GM12878 (cell line): ENCODE data around the gene IKBKG. TPM values are rescaled to one million over a fixed set of nuclear protein-coding genes. Genes with fewer than 3 reads are reported as not detected.

ENCODE experiments used
- ATAC-seq: fragments of 200-7000 bp; cut with Tn5 transposase; 3 replicates; pipeline ENCODE4 v1.9.1; 2020; ENCODE audit warnings: mild to moderate bottlenecking, moderate library complexity
- BruUV-seq: library from RNA; stranded (reverse); fragments of 400-500 nt; replicated peaks from 2 replicates; lab custom pipeline; 2021; lab: Mats Ljungman, UMichigan
- CTCF ChIA-PET: fragments of 300-600 bp; sonication (Branson Sonifier 250); formaldehyde crosslinking; extraction: SDS; loops from one replicate; lab custom pipeline; 2021; ENCODE audit warnings: inconsistent platforms; lab: Yijun Ruan, JAX
- POLR2A ChIA-PET: fragments of 350-600 bp; formaldehyde crosslinking; extraction: SDS; loops from one replicate; lab custom pipeline; 2021; ENCODE audit warnings: inconsistent platforms; lab: Charles Lee
- RAD21 ChIA-PET: fragments of 300-600 bp; sonication (Branson Sonifier 250); formaldehyde crosslinking; loops from one replicate; lab custom pipeline; 2023; ENCODE audit warnings: antibody characterized with exemption; ENCODE audit not compliant: unreplicated experiment; lab: Charles Lee
- SMC1A ChIA-PET: fragments of 300-600 bp; sonication (Branson Sonifier 250); formaldehyde crosslinking; loops from one replicate; lab custom pipeline; 2023; ENCODE audit not compliant: unreplicated experiment, uncharacterized antibody; lab: Charles Lee
- DNase-seq: peaks from one replicate; pipeline ENCODE4 v3.0.0-alpha.2; 2011; ENCODE audit warnings: low read depth, low spot score
- FAIRE-seq: peaks from 3 replicates; lab custom pipeline; 2011; peaks lifted over from hg19 to GRCh38; lab: Jason Lieb, UNC
- H2AFZ ChIP-seq: 2 replicates; pipeline ENCODE4 v1.6.0; 2011; ENCODE audit warnings: low read depth, low read length, control low read depth; ENCODE audit not compliant: control insufficient read depth
- H3K27ac ChIP-seq: 2 replicates; pipeline ENCODE4 v1.5.1; 2011; ENCODE audit warnings: control low read depth; ENCODE audit not compliant: control insufficient read depth, insufficient read depth
- H3K27me3 ChIP-seq, 2 experiments: replicated peaks in 1 of 2; 2 replicates each; pipeline versions ENCODE4 v1.6.0 to v1.6.1; 2011; ENCODE audit warnings: low read length in 1 of 2; ENCODE audit not compliant: control insufficient read depth in 2 of 2, insufficient read depth in 2 of 2
- H3K36me3 ChIP-seq, 2 experiments: 2 replicates each; pipeline ENCODE4 v1.5.1; 2011; ENCODE audit warnings: low read length in 1 of 2; ENCODE audit not compliant: control insufficient read depth in 2 of 2, insufficient read depth in 2 of 2
- H3K4me1 ChIP-seq: 2 replicates; pipeline ENCODE4 v1.6.1; 2011; ENCODE audit warnings: mild to moderate bottlenecking, low read length, moderate library complexity, mixed read lengths; ENCODE audit not compliant: control insufficient read depth, insufficient read depth
- H3K4me2 ChIP-seq: 2 replicates; pipeline ENCODE4 v1.6.0; 2011; ENCODE audit warnings: control low read depth; ENCODE audit not compliant: control insufficient read depth, insufficient read depth
- H3K4me3 ChIP-seq: fragments of 200-600 bp; sonication (generic); 2 replicates; pipeline ENCODE4 v1.5.1; 2016
- H3K79me2 ChIP-seq: 2 replicates; pipeline ENCODE4 v1.6.0; 2011; ENCODE audit warnings: low read length; ENCODE audit not compliant: control insufficient read depth, insufficient read depth
- H3K9ac ChIP-seq: 2 replicates; pipeline ENCODE4 v1.8.0; 2011; ENCODE audit warnings: low read length, control low read depth, mixed read lengths; ENCODE audit not compliant: control insufficient read depth, insufficient read depth
- H3K9me3 ChIP-seq: replicated peaks from 3 replicates; pipeline ENCODE4 v1.5.1; 2011; ENCODE audit warnings: mild to moderate bottlenecking, low read length; ENCODE audit not compliant: control insufficient read depth, insufficient read depth
- H4K20me1 ChIP-seq: 2 replicates; pipeline ENCODE4 v1.6.0; 2011; ENCODE audit not compliant: control insufficient read depth, insufficient read depth
- ATF3 ChIP-seq: IDR thresholded peaks from 2 replicates; pipeline ENCODE4 v1.6.1; 2011; ENCODE audit warnings: low read depth, mild to moderate bottlenecking, low read length, moderate library complexity, borderline replicate concordance; ENCODE audit errors: extremely low read depth
- CEBPB ChIP-seq, 2 experiments: fragments of 150-350 bp in 1 of 2; IDR thresholded peaks; 2 replicates each; pipeline ENCODE4 v1.6.1; 2012 to 2014; ENCODE audit warnings: low read depth in 2 of 2, low read length in 2 of 2, borderline replicate concordance in 1 of 2, inconsistent platforms in 1 of 2
- ESRRA ChIP-seq: IDR thresholded peaks from 2 replicates; pipeline ENCODE4 v1.6.1; 2012; ENCODE audit warnings: mild to moderate bottlenecking, low read length, improper control_type of control experiment
- JUNB ChIP-seq: IDR thresholded peaks from 2 replicates; pipeline ENCODE4 v1.6.1; 2016; ENCODE audit warnings: antibody characterized with exemption, mild to moderate bottlenecking
- MTA3 ChIP-seq: IDR thresholded peaks from 2 replicates; pipeline ENCODE4 v1.6.1; 2012; ENCODE audit warnings: low read length, inconsistent platforms, borderline replicate concordance
- NR2C1 ChIP-seq: fragments of 450-650 bp; IDR thresholded peaks from 2 replicates; pipeline ENCODE4 v1.6.1; 2017; ENCODE audit warnings: antibody characterized with exemption, mild to moderate bottlenecking, moderate library complexity
- RCOR1 ChIP-seq: conservative IDR thresholded peaks from 2 replicates; pipeline ENCODE4 v1.6.1; 2012; ENCODE audit warnings: low read depth, low read length, improper control_type of control experiment
- RFX5 ChIP-seq: IDR thresholded peaks from 2 replicates; pipeline ENCODE4 v1.6.1; 2011; ENCODE audit warnings: low read depth, low read length, improper control_type of control experiment
- SMAD5 ChIP-seq: IDR thresholded peaks from 2 replicates; pipeline ENCODE4 v1.6.1; 2016; ENCODE audit warnings: antibody characterized with exemption, low read depth
- SMARCA5 ChIP-seq: fragments of 450-650 bp; IDR thresholded peaks from 2 replicates; pipeline ENCODE4 v1.6.1; 2017; ENCODE audit warnings: mild to moderate bottlenecking
- SRF ChIP-seq, 2 experiments: IDR thresholded peaks; 2 replicates each; pipeline ENCODE4 v1.6.1; 2011; ENCODE audit warnings: low read depth in 2 of 2, low read length in 2 of 2, mild to moderate bottlenecking in 1 of 2, moderate library complexity in 1 of 2
- ZNF207 ChIP-seq: fragments of 450-650 bp; IDR thresholded peaks from 2 replicates; pipeline ENCODE4 v1.6.1; 2014; ENCODE audit warnings: antibody characterized with exemption, mild to moderate bottlenecking, borderline replicate concordance
- ZNF274 ChIP-seq: IDR thresholded peaks from one replicate; pipeline ENCODE4 v1.8.0; 2011; ENCODE audit not compliant: insufficient read length, insufficient read depth
- WGBS: methylation state at CpG from one replicate; pipeline ENCODE4 v1.1.6; 2016; ENCODE audit warnings: low lambda C conversion rate; ENCODE audit not compliant: insufficient replicate concordance, insufficient coverage; ENCODE audit errors: missing lambda C conversion rate; 5-methylcytosine and 5-hydroxymethylcytosine counted together
- in situ Hi-C: fragments of 300-500 bp; cut with MboI; formaldehyde crosslinking; loops from 9 replicates; pipeline ENCODE4 v1.14.3; 2018; ENCODE audit warnings: mixed read lengths
- intact Hi-C: fragments of 100-400 bp; cut with micrococcal nuclease; formaldehyde crosslinking; loops from one replicate; pipeline ENCODE4 v1.14.2; 2022; ENCODE audit not compliant: unreplicated experiment
- polyA plus RNA-seq, 11 experiments: library from polyadenylated mRNA; depleted of rRNA in 4 of 11; unstranded in 6 of 11; stranded (reverse) in 5 of 11; fragments of >200 nt; fragmentation: Nextera tagmentation in 4 of 11; fragmentation: Illumina TruSeq in 1 of 11; extraction: Ambion mirVana in 4 of 11; extraction: Trizol in 1 of 11; gene quantifications; 1 replicate in 1 of 11; 2 replicates in 10 of 11; pipeline versions ENCODE4 v1.2.1 to v1.2.3, GENCODE V29; 2011 to 2016; ENCODE audit warnings: inconsistent platforms in 2 of 11, missing spikeins in 2 of 11, low read depth in 1 of 11
- total RNA-seq, 4 experiments: library from RNA; depleted of rRNA in 3 of 4; stranded (reverse); fragments of >200 nt in 3 of 4; fragmentation: Illumina TruSeq in 1 of 4; extraction: Trizol in 1 of 4; gene quantifications; 2 replicates each; pipeline versions ENCODE4 v1.2.1 to v1.2.3, GENCODE V29; 2013 to 2021
- TF ChIP-seq, protein P1 (sequence below): fragments of 450-650 bp; IDR thresholded peaks from 2 replicates; pipeline ENCODE4 v1.6.1; 2018; ENCODE audit warnings: borderline replicate concordance, mild to moderate bottlenecking; ENCODE audit not compliant: partially characterized antibody
- TF ChIP-seq, protein P2 (sequence below): fragments of 450-650 bp; IDR thresholded peaks from 2 replicates; pipeline ENCODE4 v1.6.1; 2016; ENCODE audit warnings: mild to moderate bottlenecking

The IKBKG gene
- total and polyA plus RNA-seq, 10 of the 15 experiments (the other 5 are each of a cell fraction or from before 2014, with no cell fraction given), result 0.35 to 30.7 (median 16.7) TPM

DNA sequence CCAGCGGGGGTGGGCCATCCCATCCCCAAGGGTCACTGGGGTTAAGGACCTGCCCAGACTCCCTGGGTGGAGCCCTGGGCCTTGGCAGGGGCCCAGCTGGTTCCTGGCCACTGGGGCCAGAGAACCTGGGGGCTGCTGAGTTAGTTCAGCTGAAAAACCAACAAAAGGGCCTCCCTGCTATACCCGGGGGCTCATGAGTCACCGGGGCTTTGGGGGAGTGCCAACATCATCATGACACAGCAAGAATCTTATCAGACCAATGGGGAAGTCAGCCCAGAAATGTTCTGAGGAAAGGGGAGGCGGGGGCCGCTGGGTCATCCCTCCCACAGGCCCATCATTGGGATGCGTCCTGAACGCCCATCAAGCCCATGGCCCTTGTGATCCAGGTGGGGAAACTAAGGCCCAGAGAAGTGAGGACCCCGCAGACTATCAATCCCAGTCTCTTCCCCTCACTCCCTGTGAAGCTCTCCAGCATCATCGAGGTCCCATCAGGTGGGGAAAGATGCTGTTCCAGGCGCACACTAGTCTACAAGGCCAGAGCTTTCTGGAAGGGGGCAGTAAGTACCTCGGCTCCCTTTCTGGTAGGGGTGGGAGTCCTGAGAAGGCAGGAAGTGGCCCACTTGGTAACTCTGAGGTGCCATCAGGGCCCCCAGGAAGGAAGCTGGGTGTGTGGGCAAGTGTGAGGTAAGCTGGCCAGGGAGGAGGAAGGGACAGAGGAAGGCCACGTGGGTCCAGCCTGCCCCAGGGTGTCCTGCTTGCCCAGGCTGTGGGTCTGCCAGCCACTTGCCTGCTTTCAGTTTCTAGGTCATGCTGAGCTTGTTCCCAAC lies 5.3 kb upstream of the IKBKG start:
- no peaks in the 10 kb centered on the region for H3K36me3 ChIP-seq
- peak overlapping the region; percentile 64; the same call in 1 of the 2 replicates for H3K4me2 ChIP-seq
- RAD21 ChIA-PET, result interaction anchor here (0.7 kb wide), 1 partner anchor 52 kb away, joined by 4 read pairs; the partner anchor contains the start of gene SLC10A3
- in situ Hi-C loops (loop anchor here (10.0 to 25.0 kb wide), 2 partner anchors 293 to 405 kb away; partner anchors contain the start of genes OPN1LW and SMIM9), intact Hi-C loops (no loop called here)
- no peak overlapping the region for H3K4me3 ChIP-seq
- no peaks in the 10 kb centered on the region for H3K27me3 ChIP-seq
- DNase-seq, result no peak
- SMC1A ChIA-PET, result interaction anchor here (1.2 kb wide), 1 partner anchor 208 kb away, joined by 5 read pairs; no protein-coding TSS in a partner anchor
- peak overlapping the region; percentile 23; the same call in 1 of the 2 replicates for H2AFZ ChIP-seq
- no peak for FAIRE-seq
- TF ChIP-seq ATF3 (no peak), RFX5 (no peak), RCOR1 (no peak), MTA3 (no peak), NR2C1 (no peak), SMARCA5 (no peak), SRF (IDR thresholded peaks at IDR 0.05; ENCODE audit: low read depth in 2 of 2, low read length in 2 of 2) (no peak), SMAD5 (no peak), ZNF207 (no peak), CEBPB (IDR thresholded peaks at IDR 0.05; ENCODE audit: borderline replicate concordance in 1 of 2, low read depth in 2 of 2, low read length in 2 of 2) (no peak), ZNF274 (no peak), JUNB (no peak), ESRRA (no peak)
- TF ChIP-seq, protein P1, sequence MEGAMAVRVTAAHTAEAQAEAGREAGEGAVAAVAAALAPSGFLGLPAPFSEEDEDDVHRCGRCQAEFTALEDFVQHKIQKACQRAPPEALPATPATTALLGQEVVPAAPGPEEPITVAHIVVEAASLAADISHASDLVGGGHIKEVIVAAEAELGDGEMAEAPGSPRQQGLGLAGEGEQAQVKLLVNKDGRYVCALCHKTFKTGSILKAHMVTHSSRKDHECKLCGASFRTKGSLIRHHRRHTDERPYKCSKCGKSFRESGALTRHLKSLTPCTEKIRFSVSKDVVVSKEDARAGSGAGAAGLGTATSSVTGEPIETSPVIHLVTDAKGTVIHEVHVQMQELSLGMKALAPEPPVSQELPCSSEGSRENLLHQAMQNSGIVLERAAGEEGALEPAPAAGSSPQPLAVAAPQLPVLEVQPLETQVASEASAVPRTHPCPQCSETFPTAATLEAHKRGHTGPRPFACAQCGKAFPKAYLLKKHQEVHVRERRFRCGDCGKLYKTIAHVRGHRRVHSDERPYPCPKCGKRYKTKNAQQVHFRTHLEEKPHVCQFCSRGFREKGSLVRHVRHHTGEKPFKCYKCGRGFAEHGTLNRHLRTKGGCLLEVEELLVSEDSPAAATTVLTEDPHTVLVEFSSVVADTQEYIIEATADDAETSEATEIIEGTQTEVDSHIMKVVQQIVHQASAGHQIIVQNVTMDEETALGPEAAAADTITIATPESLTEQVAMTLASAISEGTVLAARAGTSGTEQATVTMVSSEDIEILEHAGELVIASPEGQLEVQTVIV, result no peak
- TF ChIP-seq, protein P2, sequence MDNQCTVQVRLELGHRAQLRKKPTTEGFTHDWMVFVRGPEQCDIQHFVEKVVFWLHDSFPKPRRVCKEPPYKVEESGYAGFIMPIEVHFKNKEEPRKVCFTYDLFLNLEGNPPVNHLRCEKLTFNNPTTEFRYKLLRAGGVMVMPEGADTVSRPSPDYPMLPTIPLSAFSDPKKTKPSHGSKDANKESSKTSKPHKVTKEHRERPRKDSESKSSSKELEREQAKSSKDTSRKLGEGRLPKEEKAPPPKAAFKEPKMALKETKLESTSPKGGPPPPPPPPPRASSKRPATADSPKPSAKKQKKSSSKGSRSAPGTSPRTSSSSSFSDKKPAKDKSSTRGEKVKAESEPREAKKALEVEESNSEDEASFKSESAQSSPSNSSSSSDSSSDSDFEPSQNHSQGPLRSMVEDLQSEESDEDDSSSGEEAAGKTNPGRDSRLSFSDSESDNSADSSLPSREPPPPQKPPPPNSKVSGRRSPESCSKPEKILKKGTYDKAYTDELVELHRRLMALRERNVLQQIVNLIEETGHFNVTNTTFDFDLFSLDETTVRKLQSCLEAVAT, result no peak
- no peaks in the 10 kb centered on the region for H4K20me1 ChIP-seq
- H3K4me1 ChIP-seq, result peaks cover 14% of the 10 kb centered on the region
- no peaks in the 10 kb centered on the region for H3K9me3 ChIP-seq
- BruUV-seq, result no TSS peak
- 46% methylated on average over 12 of the region's 12 CpGs for WGBS
- H3K79me2 ChIP-seq, result peaks cover 5% of the 10 kb centered on the region
- POLR2A ChIA-PET, result interaction anchor here (0.8 kb wide), 2 partner anchors 10 to 51 kb away, joined by 3 to 5 read pairs; partner anchors contain the start of gene SLC10A3
- CTCF ChIA-PET, result interaction anchor here (1.0 to 1.6 kb wide), 2 partner anchors 15 to 298 kb away, joined by 3 to 8 read pairs; no protein-coding TSS in a partner anchor
- peak overlapping the region; percentile 39 for H3K9ac ChIP-seq
- ATAC-seq, result no peak
- no peak overlapping the region for H3K27ac ChIP-seq
